LHCN-M2 (cell line): ENCODE measurements around the gene DNAAF5. TPM values are rescaled to one million over a fixed set of nuclear protein-coding genes. Genes with fewer than 3 reads are reported as not detected.

Experiments
- DNase-seq: peaks from one replicate; pipeline ENCODE4 v3.0.0-alpha.2; 2012; ENCODE audit warnings: low read depth
- total RNA-seq: library from RNA; depleted of rRNA; stranded (reverse); fragments of >200 nt; gene quantifications from 2 replicates; pipeline ENCODE4 v1.2.3, GENCODE V29; 2014

The DNAAF5 gene
- total RNA-seq, 1 experiment from 2014 or later, result 55.9 TPM

DNA sequence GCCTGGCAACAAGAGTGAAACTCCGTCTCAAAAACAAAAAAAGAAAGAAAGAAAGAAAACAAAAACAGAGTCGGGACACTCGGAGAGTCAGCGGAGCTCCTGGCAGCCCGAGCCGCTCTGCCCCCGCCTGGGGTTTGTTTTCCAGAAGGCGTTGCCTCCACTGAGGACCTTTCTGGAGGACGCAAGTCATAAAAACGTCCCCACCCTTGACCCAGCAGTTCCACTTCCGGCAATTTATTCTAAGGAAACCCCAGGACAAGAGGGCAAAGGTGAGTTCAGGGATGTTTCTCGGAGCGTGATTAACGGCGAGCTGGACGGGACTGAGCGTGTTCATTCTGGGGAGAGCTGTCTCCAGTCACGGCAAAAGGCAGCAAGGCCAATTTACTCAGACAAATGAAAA lies 78.8 kb downstream of the DNAAF5 start:
- no peak for DNase-seq

GRCh38 chr7:815284-816216 lies 89.1 kb downstream of the DNAAF5 start:
- DNase-seq, result no peak

GRCh38 chr7:816300-816750 lies 89.8 kb downstream of the DNAAF5 start:
- DNase-seq, result peak; percentile 98

DNA sequence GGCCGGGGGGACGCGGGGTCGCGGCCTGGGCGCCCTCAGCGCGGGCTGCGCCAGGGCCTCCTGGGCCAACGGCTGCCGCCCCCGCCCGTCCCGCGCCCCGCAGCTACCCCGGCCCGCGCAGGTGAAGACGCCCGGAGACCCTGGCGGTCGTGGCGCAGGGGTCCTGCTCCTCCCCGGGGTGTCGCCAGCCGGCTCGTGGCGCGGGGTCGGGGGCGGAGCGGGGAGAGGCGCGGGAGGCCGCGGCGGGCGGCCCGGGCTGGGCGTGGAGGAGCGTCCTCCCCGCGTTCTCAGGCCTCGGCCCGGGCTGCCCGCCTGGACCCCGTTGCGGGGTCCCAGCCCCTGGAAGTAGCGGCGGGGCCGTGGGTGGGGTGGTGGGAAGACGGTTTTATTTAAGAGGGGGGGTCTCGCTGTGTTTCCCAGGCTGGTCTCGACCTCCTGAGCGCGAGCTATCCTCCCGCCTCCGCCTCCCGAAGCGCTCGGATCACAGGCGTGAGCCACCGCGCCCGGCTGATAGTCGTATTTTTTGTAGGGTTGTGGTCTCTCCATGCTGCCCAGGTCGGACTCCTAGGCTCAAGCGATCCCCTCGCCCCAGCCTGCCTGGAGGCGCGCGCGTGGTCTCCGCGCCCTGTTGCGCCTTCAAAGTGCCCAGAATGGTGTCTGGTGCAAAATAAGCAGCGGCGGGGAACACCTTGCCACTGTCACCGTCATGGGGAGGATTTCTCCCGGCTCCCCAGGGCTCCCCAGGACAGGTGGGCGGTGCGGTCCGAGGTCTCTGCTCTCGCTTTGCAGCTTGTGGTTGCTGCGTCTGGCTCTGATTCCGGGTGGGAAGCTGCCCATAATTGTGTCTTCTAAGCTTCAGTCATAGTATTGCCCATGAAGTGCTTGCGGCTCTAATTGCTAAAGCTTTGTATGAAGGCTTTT lies 90.5 kb downstream of the DNAAF5 start:
- DNase-seq, result peak; percentile 30

- DNase-seq, result peak; percentile 94
These were observed 91.7 kb downstream of the DNAAF5 start for GRCh38 chr7:818031-818699.

DNA sequence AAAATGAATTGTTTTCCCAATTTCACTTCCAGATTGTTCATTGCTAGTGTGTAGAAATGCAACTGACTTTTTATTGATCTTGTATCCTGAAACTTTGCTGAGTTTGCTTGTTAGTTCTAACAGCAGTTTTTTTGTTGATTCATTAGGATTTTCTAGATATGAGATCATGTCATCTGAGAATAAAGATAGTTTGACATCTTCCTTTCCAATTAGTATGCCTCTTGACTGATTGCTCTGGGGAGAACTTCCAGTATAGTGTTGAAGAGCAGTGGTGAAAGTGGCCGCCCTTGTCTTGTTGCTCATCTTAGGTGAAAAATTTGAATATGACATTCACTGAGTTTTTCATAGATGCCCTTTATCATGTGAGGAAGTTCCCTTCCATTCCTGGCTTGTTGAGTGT lies 93.8 kb downstream of the DNAAF5 start:
- DNase-seq, result no peak

- DNase-seq, result no peak
These were observed 95.2 kb downstream of the DNAAF5 start for GRCh38 chr7:821688-822087.

- DNase-seq, result no peak
These were observed 96.3 kb downstream of the DNAAF5 start for GRCh38 chr7:822692-823276.

GRCh38 chr7:823649-824048 lies 97.2 kb downstream of the DNAAF5 start:
- DNase-seq, result no peak

DNA sequence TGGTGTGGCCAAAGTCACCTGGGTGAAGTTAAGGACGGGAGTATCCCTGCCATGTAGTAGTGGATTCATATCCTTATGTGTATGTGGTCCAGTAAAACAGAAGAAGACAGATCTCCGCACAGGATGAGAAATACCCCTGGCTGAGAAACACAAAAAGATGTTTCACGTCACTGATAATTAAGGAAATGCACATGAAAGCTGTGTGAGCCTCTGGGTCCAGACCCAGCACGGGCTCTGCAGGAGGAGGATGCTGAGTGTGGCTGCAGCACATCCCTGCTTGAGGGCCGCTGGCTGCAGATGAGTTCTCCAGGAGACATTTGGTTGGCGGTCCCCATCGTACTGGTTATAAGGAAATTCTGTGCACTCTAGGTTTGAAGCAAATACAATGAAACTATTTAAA lies 97.6 kb downstream of the DNAAF5 start:
- no peak for DNase-seq

DNA sequence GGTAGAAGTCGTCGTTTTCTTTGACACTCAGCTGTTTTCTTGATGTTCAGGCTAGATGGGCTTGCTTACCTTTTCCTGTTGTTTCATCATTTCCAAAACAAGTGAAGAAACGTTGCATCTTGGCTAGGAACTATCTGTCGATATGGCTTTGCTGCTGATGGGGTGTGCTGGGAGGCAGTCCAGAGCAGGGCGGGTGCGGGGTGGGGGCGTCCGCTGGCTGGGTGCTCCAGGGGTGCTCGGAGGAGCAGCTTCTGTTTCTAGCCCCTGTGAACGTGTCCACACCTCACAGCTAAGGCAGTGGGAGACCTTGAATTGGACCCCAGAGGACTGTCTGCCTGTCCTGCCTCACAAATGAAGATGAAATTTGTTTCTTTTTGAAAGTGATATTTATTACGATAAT lies 98.2 kb downstream of the DNAAF5 start:
- no peak for DNase-seq

- peak; percentile 71 for DNase-seq
These were observed 98.9 kb downstream of the DNAAF5 start for GRCh38 chr7:825386-825785.

DNA sequence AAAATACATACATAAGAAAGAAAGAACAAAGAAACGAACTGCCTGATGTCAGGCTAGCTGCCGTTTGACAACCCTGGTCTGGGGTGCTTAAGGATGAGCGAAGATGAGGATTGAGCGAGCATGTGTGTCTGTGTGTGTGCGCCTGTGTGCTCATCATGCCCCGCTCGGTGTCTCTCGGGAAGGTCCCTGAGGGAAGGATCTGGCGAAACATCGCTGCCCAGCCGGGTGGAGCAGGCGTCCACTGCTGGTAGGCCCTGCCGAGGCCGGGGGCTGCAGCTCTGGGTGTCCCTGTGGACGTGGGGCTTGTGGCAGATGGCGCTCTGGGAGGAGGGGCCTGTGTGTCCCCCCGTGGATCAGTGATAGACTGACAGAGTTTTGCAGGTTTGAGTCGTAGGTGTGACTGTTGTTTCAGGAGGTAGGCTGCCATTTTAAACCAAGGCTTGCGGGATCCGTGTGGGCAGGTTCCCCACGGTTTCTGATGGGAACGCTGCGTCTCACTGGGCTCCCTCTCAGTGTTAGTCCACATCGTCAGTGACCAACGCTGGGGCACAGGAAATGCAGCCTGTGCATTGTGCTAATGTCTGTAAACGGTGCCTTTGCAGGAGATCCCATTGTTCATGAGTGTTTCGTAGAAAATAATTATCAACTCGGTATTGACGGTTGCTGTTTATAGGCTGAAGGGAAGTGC lies 99.9 kb downstream of the DNAAF5 start:
- no peak for DNase-seq

GRCh38 chr7:828793-829561 lies 102.5 kb downstream of the DNAAF5 start:
- DNase-seq, result no peak

DNA sequence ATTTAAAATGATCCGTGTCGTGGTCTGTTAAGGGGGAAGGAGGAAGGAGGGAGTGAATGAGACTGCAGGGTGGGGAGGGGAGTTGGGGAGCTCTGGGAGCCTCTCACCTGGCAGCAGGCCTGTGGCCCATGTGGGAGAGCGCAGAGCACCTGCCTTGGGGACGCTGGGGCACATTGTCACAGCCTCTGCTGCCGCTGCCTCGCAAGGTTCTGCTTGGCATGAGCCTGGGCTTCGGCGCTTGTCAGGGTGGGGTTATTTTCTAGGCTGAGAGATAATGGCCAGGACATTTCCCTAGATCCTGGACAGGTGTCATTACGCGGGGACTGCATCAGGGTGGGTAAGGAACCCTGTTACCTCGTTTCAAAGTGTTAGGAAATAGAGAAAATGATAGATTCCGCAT lies 103.6 kb downstream of the DNAAF5 start:
- no peak for DNase-seq

DNA sequence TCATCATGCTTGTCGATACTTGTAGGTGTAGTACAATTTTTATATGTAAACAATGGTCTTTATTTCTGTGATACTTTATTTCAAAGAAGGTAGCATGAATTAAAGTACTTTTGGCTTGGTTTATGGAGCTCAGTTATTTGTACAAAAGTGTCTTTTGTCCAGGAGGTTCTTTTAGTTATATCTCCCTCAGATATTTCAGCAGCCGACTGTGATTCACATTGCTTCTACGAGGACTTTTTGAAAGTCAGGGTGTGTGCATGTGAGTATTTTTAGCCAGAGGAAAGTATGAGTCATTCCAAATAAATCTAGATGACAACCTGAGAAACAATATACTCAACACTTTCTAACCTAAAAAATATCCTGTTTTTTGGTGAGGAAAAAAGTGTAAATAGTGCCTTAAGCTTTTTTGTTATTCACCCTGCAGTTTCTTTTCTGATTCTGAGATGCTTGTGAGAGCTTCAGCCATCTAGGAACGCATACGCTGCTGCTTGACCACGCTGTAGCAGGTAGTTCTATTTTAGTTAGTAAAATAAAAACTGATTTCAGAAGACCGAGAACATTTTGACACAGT lies 105.2 kb downstream of the DNAAF5 start:
- peak; percentile 91 for DNase-seq

- peak; percentile 66 for DNase-seq
These were observed 105.9 kb downstream of the DNAAF5 start, which contains the start of gene SUN1 for GRCh38 chr7:832167-832967. TSS of gene SUN1 (plus strand) at chr7:832476. CDS start at chr7:832525, 49 bp downstream.

GRCh38 chr7:832968-833424 lies 106.5 kb downstream of the DNAAF5 start:
- no peak for DNase-seq
